Activated CD8-positive, alpha-beta memory T cell treated with anti-CD3 and anti-CD28 coated beads for 48 hours (primary cell): Measurements from ENCODE around the gene MAPK7.
A peak's percentile ranks its signal among the peaks of the same experiment; 100 is the strongest.

Experiments
- DNase-seq, 3 experiments: peaks; one replicate each; pipeline ENCODE4 v3.0.0-alpha.2; 2020; ENCODE audit warnings: low read depth in 2 of 3, low spot score in 2 of 3

The MAPK7 gene

DNA sequence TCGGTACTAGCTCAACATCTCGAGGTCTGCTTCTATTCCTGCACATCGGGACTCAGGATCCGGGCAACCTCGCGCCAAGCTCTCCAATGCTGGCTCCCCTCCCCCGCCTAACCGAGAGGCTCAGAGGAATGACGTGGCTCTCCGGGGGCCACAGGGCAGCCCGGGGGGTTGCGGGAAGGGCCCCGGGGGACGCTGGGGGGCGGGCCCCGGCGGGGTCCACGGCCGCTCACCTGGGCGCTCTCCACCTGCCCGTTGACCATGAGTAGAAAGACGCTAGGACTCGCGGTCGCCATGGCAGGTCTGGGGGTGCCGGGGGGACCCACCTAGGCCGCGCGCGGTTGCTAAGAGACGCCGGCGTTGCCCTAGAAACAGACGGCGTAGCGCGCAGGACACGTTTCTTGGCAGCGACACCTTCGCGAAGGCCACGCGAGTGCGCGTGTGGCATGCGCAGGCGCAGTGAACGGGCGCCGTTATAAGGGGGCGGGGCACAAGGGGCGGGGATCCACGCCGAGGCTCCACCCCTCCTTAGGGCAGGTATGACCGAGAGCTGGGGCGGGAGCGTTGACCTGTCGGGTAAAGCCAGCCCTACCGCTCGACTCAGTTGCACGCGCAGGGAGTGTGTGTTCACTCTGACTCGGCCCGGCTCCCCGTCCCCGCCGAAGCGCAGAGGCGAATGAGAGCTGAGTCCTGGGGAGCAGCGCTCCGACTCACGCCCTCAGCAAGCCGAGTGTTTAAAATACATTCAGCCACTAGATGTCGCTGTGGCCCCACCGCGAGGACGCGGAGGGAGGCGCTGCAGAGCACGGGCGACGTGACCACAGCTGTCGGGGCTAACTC, 15.8 kb upstream of the MAPK7 start, which contains the start of gene B9D1:
TSS of gene B9D1 (minus strand) at position 447 of the 837 bp plus-strand sequence. CDS start at position 293, 154 bp downstream.
- peak; percentile 83 to 86 (median 86) for DNase-seq

DNA sequence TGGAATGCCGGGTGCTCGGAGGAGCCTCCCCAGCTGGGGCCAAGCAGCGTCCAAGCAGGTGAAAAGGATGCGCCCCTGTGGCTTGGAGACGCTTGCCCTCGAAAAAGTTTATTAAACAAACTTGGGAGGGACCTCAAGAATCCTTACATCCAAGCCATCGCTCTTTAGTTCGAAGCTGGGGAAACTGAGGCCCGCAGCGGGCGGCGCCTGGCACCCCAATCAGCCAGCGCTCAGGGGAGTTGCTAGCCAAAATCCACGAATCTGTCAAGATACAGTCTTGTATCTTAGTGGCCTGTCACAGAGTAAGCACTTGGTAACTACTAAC, 15.2 kb upstream of the MAPK7 start:
- no peak for DNase-seq

- no peak for DNase-seq
These were observed 14.8 kb upstream of the MAPK7 start for GRCh38 chr17:19363460-19364035.

GRCh38 chr17:19364699-19365498, 13.4 kb upstream of the MAPK7 start:
- DNase-seq = no peak

GRCh38 chr17:19365499-19365817, 12.8 kb upstream of the MAPK7 start:
- no peak for DNase-seq

DNA sequence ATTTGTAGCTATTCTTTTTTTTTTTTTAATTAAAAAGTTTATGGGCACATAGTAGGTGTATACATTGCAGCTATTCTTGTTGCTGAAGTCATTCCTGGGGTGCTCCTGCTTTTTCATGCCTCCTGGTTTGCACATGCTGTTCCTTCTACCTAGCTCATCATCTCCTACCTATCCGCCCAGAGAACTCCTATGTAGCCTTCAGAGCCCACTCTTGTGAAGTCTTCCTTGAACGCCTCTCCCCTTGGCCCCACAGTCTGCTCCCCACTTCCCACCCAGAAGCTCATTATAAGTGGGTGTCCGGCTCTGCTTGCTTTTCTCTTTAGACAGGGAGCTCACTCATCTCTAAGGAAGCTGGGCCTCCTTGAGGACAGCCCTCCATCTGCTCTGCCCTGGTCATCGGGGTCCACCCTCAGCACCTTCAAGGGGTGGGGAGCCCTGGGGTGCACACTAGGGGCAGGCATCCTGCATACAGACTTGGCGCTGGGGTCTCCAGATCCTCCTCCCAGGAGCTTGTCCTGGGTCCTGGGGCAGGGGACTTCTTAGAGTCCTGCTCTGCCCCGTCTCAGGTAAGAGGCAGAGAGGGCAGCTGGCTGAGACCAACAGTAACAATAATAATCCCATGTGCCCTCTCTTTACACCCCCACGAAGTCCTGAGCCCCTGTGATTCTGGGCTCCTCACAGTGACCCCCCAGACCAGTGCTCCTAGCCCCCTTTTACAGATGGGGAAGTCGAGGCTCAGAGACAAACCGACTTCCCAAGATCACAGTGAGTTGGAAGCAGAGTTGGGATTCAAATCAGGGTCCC, 12.3 kb upstream of the MAPK7 start:
- DNase-seq = no peak

GRCh38 chr17:19366637-19366972, 11.7 kb upstream of the MAPK7 start:
- no peak for DNase-seq

- no peak for DNase-seq
These were observed 10.1 kb upstream of the MAPK7 start for GRCh38 chr17:19368229-19368628.

DNA sequence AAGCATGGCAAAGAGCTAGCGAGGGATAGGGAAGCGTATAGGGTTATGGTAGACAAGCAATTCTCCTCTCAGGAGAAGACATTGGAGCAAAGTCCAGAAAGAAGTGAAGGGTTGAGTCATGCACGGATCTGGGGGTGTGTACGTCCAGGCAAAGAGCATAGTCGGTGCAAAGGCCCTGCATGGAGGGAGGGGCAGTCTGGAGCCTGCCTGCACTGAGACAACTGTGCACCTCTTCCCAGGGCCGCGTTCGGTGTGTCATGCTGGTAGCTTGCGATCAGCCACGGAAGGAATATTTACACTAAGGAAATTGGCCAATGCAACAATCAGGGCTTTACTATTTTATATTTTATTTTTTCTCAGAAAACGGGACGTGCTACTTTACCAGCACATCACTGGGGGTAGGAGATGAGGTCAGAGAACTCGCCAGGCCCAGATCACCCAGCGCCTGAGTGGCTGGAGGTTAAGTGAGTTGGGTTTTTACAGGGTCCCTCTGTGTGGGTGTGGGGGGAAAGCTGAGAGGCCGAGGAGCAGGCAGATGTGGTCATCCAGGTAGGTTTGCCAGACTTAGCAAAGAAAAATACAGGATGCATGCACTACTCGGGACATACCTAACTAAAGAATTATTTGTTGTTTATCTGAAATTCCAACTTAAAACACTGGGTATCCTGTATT, 9.1 kb upstream of the MAPK7 start:
- DNase-seq = no peak

- DNase-seq = no peak
These were observed 8.3 kb upstream of the MAPK7 start for GRCh38 chr17:19369846-19370492.

- no peak for DNase-seq
These were observed 7.8 kb upstream of the MAPK7 start for GRCh38 chr17:19370493-19370960.

DNA sequence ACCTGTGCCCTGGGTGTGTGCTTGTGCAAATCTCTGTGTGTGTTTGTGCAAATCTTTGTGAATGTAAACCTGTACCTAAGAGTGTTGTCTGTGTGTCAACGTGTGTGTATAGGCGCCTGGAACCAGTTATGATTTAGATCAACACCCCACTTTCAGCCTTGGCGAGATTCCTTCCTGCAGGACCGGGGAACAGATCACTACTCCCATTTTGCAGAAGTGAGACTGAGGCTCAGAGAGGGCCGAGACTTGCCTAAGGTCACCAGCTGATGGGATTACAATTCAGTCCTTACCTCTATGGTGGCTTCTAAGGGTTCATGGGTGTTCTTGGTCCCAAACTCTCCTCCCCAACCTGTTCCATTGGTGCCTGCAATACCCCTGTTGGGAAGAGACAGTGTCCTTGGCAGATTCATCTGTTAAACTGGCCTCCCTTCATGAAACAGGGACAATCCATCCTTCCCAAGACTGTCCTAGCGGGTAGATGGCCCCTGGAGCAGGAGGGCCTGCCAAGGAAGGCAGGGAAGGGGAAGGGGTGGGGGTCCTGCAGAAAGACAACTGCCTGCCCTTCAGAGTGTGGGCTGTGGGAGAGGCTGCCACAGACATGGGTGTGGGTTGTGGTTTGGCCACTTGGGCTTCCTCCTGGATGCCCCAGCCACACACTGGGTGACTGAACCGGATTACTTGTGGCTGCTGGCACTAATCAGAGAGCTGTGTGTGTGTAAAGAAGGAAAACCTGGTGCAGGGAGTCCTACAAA, 6.9 kb upstream of the MAPK7 start:
- no peak for DNase-seq

DNA sequence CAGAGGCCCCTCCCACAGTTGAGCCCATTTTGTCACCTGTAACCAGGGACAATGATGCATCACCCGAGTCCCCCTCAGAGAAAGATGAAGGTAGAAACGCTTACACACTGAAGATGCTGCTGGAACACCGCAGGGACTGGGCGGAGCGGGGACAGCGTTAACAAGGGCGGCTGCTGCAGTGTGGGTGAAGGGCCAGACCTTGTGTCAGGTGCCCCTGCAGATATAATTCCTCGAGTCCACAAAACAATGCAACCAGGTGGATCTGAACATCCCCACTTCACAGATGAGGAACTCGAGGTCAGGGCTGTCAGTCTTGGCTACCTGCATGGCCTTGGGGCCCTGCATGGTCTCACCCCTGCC, 6.3 kb upstream of the MAPK7 start:
- no peak for DNase-seq

DNA sequence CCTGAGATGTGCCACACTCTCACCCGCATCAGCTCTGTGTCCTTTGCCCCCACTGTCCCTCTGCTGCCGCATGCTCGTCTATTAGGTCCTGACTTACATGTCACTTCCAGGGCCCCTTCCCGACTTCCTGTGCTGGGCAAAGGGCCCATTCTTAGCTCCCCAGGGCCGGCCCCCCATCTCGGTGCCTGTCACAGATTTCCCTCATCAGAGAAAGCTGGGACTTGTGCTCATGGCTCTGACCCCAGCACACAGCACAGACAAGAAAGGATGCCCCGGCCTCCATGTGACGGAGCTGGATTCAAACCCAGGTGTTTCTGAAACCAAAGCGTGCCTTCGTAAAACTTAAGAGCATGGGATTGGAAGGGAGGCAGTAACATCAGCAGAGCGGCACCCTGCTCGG, 5.9 kb upstream of the MAPK7 start:
- no peak for DNase-seq

DNA sequence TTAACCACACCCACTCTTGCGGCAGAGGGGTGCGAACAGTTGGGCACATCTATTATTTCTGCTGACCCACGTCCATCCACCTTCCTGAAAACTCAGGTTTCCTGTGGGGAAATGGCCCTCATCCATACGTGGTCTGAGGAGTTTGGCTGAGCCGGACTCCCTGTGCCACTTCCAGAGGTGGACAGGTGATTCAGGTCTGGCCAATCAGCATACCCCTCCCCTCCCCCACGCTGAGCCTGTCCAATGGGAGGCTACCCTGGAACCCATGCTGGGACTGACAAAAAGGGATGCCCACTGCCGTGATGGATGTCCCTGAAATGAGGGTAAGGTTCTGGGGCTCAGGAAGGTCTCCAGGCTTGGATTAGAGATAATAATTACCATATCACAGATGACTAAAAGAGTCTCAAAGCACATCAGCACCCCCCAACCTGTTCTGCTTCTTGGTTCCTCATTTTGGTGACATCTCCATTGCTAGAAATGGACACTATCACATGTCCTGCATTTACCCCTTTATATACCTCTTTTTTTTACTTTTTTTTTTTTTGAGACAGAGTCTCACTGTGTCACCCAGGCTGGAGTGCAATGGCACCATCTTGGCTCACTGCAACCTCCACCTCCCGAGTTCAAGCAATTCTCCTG, 5.3 kb upstream of the MAPK7 start:
- DNase-seq = no peak

GRCh38 chr17:19374136-19374535, 4.2 kb upstream of the MAPK7 start:
- no peak for DNase-seq

- DNase-seq = no peak
These were observed 2.6 kb upstream of the MAPK7 start for GRCh38 chr17:19375732-19376131.

DNA sequence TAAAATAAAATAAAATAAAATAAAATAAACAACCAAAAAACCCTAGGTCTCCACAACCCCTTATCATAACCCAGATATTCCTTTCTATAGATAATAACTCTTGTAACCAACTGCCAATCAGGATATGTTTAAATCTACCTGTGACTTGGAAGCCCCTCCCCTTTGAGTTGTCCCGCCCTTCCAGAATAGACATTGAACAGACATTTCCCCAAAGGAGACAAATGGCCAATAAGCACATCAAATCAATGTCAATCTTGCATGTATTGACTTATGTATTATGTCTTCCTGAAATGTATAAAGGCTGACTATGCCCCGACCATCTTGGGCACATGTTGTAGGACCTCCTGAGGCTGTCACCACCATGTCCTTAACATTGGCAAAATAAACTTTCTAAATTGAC, 1.5 kb upstream of the MAPK7 start:
- no peak for DNase-seq
